ENCODE results near the gene UNC13A. TPM values are rescaled to one million over a fixed set of nuclear protein-coding genes. Genes with fewer than 3 reads are reported as not detected.

UNC13A gene
- total and polyA plus RNA-seq, 2 of the 13 experiments (the other 11 are each of a cell fraction or from before 2014, with no cell fraction given), result 0.11 to 0.45 TPM

- TF ChIP-seq, protein P1, sequence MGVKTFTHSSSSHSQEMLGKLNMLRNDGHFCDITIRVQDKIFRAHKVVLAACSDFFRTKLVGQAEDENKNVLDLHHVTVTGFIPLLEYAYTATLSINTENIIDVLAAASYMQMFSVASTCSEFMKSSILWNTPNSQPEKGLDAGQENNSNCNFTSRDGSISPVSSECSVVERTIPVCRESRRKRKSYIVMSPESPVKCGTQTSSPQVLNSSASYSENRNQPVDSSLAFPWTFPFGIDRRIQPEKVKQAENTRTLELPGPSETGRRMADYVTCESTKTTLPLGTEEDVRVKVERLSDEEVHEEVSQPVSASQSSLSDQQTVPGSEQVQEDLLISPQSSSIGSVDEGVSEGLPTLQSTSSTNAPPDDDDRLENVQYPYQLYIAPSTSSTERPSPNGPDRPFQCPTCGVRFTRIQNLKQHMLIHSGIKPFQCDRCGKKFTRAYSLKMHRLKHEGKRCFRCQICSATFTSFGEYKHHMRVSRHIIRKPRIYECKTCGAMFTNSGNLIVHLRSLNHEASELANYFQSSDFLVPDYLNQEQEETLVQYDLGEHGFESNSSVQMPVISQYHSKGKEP (CRISPR knock-in tag; IDR thresholded peaks at IDR 0.05), result no peak
- TF ChIP-seq ZNF446 (CRISPR knock-in tag; IDR thresholded peaks at IDR 0.05) (no peak), ZNF773 (CRISPR knock-in tag; IDR thresholded peaks at IDR 0.05; ENCODE audit: borderline replicate concordance) (no peak), ZNF496 (CRISPR knock-in tag; IDR thresholded peaks at IDR 0.05; ENCODE audit: insufficient replicate concordance) (no peak), SAP130 (CRISPR knock-in tag; IDR thresholded peaks at IDR 0.05; ENCODE audit: low read depth) (0 out of 2 replicates have a peak, but pooled peaks have one; percentile 43), ZNF782 (CRISPR knock-in tag; IDR thresholded peaks at IDR 0.05; ENCODE audit: borderline replicate concordance) (no peak), BORCS8-MEF2B (CRISPR knock-in tag; IDR thresholded peaks at IDR 0.05) (no peak), ZNF761 (CRISPR knock-in tag; conservative IDR thresholded peaks at IDR 0.05) (no peak), SKIL (CRISPR knock-in tag; IDR thresholded peaks at IDR 0.05; ENCODE audit: borderline replicate concordance) (no peak), ZNF263 (CRISPR knock-in tag; IDR thresholded peaks at IDR 0.05) (peak; percentile 93), ZNF850 (CRISPR knock-in tag; conservative IDR thresholded peaks at IDR 0.05) (no peak), ZNF292 (CRISPR knock-in tag; IDR thresholded peaks at IDR 0.05; ENCODE audit: borderline replicate concordance, low read depth) (peak; percentile 37; the same call in 1 of the 2 replicates), ZNF337 (CRISPR knock-in tag; IDR thresholded peaks at IDR 0.05; ENCODE audit: borderline replicate concordance, low read depth) (no peak), HMG20A (CRISPR knock-in tag; IDR thresholded peaks at IDR 0.05; ENCODE audit: borderline replicate concordance) (no peak), PCBP2 (optimal IDR thresholded peaks at IDR 0.05; ENCODE audit: low read depth, low read length, poor library complexity, severe bottlenecking) (no peak), ZNF713 (CRISPR knock-in tag; IDR thresholded peaks at IDR 0.05) (no peak), MEF2D (CRISPR knock-in tag; IDR thresholded peaks at IDR 0.05) (no peak), ZSCAN9 (CRISPR knock-in tag; IDR thresholded peaks at IDR 0.05; ENCODE audit: borderline replicate concordance) (no peak)
- TF ChIP-seq, protein P2, sequence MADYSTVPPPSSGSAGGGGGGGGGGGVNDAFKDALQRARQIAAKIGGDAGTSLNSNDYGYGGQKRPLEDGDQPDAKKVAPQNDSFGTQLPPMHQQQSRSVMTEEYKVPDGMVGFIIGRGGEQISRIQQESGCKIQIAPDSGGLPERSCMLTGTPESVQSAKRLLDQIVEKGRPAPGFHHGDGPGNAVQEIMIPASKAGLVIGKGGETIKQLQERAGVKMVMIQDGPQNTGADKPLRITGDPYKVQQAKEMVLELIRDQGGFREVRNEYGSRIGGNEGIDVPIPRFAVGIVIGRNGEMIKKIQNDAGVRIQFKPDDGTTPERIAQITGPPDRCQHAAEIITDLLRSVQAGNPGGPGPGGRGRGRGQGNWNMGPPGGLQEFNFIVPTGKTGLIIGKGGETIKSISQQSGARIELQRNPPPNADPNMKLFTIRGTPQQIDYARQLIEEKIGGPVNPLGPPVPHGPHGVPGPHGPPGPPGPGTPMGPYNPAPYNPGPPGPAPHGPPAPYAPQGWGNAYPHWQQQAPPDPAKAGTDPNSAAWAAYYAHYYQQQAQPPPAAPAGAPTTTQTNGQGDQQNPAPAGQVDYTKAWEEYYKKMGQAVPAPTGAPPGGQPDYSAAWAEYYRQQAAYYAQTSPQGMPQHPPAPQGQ (CRISPR knock-in tag; IDR thresholded peaks at IDR 0.05; ENCODE audit: borderline replicate concordance), result no peak
- TF ChIP-seq, protein P3, sequence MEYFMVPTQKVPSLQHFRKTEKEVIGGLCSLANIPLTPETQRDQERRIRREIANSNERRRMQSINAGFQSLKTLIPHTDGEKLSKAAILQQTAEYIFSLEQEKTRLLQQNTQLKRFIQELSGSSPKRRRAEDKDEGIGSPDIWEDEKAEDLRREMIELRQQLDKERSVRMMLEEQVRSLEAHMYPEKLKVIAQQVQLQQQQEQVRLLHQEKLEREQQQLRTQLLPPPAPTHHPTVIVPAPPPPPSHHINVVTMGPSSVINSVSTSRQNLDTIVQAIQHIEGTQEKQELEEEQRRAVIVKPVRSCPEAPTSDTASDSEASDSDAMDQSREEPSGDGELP (IDR thresholded peaks at IDR 0.05; ENCODE audit: borderline replicate concordance, low read depth), result peak; percentile 97
These were observed 32.2 kb downstream of the UNC13A start (continued) for GRCh38 chr19:17655751-17656472.

Measured in HepG2 (cell line).